Mammary epithelial cell (primary cell): ENCODE measurements around the gene RBCK1.

Source experiments
- EZH2 ChIP-seq: IDR thresholded peaks from 2 replicates; pipeline ENCODE4 v1.6.1; 2012; ENCODE audit warnings: low read length, inconsistent platforms, borderline replicate concordance
- TF ChIP-seq, protein P1 (sequence below), 2 donors: IDR thresholded peaks in 1 of 2; conservative IDR thresholded peaks in 1 of 2; 2 replicates each; pipeline ENCODE4 v1.5.1; 2011 to 2012; ENCODE audit warnings: inconsistent platforms in 2 of 2, low read length in 2 of 2, mild to moderate bottlenecking in 2 of 2, control low read depth in 1 of 2, low read depth in 1 of 2; ENCODE audit not compliant: insufficient read depth in 1 of 2; ENCODE audit errors: extremely low read depth in 1 of 2

DNA sequence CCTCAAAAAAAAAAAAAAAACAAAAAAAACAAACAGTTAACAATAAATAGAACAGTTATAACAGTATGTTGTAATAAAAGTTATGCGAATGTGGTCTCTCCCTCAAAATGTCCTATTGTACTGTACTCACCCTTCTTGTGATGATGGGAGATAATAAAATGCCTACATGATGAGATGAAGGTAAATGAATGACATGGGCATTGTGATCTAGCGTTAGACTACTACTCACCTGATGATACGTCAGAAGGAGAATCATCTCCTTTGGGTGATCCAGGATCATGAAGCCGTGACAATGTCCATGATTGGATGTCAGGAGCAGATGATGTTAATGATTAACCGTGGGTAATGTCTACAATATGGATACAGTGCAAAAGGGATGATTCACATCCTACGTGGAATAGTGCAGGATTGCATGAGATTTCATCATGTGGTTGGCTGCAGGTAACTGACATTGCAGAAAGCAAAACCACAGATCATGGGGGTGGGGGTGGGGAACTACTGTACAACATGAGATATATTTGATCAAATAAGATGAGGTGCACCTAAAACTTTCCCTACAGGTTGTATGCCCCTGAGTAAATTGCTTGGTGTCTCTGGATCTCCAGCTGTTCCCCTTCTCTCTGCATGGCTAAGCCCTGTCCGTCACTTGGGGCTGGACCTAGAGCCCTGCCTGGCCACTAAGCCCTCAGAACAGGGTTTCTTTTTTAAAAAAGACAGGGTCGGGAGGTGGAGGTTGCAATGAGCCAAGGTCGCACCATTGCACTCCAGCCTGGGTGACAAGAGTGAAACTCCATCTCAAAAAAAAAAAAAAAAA, 6.2 kb upstream of the RBCK1 start:
- TF ChIP-seq, protein P1, sequence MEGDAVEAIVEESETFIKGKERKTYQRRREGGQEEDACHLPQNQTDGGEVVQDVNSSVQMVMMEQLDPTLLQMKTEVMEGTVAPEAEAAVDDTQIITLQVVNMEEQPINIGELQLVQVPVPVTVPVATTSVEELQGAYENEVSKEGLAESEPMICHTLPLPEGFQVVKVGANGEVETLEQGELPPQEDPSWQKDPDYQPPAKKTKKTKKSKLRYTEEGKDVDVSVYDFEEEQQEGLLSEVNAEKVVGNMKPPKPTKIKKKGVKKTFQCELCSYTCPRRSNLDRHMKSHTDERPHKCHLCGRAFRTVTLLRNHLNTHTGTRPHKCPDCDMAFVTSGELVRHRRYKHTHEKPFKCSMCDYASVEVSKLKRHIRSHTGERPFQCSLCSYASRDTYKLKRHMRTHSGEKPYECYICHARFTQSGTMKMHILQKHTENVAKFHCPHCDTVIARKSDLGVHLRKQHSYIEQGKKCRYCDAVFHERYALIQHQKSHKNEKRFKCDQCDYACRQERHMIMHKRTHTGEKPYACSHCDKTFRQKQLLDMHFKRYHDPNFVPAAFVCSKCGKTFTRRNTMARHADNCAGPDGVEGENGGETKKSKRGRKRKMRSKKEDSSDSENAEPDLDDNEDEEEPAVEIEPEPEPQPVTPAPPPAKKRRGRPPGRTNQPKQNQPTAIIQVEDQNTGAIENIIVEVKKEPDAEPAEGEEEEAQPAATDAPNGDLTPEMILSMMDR (conservative IDR thresholded peaks at IDR 0.05 in 1 of 2, IDR thresholded peaks at IDR 0.05 in 1 of 2; ENCODE audit: extremely low read depth in 1 of 2, insufficient read depth in 1 of 2, low read depth in 1 of 2, low read length in 2 of 2), result no peak
- no peak for TF ChIP-seq EZH2
